ENCODE data around the gene PUM2.

PUM2 gene

DNA sequence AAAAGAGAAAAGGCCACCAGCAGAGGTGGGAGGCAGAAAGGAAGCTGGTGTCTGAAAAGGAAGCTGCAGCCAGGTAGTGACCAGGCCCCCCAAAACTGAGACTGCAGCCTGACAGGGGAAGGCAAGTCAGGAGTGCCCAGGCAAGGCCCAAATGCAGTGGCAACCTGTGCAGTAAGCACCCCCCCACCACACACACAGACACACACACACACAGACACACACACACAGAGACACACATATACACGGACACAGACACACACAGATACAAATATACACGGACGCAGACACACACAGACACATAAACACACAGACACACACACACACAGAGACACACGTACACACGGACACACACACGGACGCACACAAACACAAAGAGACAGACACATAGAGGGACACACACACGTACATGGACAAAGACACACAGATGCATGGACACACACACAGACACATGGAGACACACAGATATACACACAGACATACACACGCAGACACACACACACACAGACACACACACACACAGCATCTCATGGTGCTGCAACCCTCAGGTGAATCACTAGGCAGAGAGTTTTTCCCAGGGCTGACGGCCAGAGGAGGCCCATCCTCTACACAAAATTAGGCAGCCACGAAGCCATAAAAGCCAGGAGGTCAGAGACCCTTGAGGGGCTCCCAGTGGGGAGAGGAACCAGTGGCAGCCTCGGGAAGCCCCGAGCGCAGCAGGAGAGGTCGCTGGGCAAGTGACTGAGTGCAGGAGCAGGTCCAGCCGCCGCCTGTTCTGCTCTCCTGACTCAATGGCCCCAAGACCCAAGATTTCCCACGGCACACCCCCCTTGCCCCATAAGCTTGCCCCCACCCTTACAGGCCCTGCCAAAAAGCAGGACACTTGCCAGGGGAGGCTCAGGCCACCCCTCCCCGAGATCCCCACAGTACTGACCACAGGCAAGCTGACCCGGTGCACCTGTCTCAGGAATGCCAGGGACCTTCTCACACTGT lies 132.0 kb downstream of the PUM2 start:
- DNase-seq (ENCODE audit: low read depth in 2 of 2): no peak

DNA sequence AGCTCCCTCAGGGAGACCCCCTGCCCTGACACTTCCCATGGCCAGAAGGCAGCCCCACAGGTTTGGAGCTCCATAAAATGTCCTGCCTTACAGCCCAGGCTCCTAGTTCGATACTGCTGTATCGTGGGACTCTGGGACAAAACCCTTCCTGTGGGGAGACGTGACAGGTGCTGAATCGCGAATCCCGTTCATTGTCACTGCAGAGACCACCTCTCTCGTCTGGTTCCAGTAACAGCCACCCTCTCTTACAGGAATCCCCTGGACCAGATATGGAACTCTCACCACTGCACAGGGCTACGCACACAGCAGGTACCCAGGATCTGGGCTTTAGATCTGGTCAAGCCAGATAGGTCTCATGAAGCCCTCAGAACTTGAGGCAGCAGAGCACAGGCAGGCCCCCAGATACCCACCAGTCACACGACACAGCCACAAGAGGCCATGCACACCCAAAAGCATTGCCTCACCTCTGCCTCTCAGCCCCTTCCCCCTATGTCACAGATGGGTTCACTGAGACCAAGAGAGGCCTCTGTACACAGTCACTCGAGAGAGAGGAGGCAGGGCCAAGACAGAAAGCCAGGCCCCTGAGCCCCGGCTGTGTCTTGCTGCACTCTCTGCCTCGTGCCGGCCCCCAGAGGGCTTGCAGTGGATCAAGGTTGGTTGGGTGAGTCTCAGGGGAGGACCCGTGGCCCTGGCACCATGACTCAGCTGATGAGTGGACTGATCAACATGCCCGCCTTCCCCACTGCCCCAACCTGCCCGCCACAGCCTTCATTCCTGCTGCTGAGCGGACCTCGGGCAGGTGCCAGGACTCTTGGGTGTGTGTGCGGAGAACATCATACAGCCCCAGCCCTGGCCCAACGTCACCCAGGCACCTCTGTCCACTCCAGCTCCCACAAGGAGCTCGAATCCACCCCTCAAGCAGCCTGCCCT lies 133.3 kb downstream of the PUM2 start:
- no peak for DNase-seq (ENCODE audit: low read depth in 2 of 2)

DNA sequence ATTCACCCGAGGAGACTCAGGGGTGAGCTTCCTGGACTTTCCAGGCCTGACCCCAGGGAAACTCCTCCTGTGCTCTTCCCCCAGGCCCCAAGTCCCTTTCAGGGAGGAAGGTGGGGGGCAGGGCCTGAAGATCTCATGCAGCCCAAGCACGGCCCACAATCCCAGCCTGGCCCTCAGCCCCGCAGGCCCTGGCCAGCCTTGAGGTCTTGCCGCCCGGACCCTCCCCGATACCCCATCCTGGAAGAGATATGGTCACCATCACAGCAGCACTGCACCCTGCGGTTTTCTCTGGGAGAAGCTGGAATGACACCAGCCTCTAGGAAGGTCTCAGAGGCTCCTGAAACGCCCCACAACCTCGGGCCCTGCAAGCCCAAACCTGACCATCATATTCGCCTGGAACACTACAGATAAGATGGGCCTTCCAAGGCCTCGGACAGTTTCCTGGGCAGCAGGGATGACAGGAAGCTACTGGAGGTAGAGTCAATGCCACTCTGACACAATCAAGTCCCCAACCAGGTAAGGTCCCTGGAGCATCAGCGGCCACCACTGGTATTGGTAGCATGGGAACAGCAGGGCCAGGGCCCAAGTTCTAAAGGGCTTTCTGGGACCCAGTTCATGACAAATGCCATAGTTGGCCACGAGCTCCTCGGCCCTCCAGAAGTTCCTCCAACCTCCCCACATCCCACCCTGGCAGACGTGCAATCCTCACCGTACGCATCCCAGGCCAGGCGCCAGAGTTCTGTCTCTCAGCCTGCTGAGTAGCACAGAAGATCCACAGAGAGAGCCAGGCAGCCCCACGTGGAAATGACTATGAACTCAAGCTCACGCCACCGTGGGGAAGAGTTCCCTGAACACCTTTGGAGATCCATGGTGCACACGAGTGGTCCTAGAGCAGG lies 134.3 kb downstream of the PUM2 start:
- DNase-seq (ENCODE audit: low read depth in 2 of 2): no peak

DNA sequence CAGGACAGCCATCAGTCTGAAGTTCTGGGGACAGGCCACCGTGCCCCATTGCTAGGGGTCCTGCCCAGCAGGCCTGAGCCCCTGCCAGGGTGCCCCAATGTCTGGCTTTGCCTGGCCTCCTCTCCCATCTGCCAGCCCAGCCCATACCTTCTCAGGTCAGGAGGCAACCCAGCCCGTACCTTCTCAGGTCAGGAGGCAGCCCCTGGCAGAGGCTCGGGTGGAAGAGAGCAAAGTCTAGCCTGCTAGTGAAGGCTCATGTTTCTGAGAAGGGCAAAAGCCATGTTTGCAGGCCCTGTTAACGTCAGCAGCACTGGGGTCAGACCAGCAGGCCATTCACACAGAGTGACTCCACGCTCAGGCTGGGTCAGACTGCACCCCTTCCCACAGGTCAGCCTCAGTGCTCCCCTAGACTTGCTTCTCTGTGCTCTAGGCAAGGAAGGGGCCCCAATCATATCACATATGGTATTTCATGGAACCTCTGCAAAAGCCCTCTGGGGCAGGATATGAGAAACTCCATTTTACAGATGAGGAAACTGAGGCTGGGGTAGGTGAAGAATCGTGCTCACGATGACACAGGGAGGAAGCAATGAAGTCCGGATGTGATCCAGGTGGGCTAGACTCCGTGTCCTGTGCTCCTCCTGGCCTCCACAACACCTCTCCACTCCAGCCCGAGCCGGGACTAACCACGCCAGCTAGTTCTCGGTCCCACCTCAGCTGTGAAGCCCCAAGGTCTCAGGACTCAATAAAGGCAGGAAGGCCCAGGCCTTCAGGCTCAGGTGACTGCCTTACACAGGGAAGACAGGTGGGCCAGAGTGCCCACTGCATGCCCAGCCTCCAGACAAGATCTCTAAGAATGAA lies 135.2 kb downstream of the PUM2 start:
- no peak for DNase-seq (ENCODE audit: low read depth in 2 of 2)

DNA sequence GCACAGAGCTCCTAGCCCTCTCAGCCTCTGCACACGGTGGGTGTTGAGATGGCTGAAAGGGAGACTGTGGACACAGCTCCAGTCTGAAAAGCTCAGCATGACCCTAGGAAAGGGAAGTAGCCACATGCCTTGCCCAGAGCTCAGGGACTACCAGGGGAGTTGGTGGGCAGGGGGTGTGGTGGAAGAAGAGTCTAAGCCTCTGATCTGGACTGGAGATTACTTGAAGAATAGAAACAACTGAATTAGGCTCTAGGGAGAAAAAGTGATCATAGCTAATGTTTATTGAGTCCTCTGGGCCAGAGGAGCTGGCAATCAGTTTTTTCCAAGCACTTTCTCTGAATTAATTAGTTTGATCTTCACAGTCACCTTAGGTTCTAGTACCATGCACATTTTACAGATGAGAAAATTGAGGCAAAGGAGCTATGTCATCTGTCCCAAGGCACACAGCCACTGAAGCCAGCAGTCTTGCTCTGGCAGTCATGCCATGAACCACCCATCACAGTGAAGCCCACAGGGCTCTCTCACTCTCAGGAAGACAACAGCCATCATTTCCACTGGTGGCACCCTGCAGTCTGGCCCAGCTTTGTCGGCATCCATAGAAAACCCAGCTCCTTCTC lies 136.0 kb downstream of the PUM2 start:
- DNase-seq (ENCODE audit: low read depth in 2 of 2): no peak

DNA sequence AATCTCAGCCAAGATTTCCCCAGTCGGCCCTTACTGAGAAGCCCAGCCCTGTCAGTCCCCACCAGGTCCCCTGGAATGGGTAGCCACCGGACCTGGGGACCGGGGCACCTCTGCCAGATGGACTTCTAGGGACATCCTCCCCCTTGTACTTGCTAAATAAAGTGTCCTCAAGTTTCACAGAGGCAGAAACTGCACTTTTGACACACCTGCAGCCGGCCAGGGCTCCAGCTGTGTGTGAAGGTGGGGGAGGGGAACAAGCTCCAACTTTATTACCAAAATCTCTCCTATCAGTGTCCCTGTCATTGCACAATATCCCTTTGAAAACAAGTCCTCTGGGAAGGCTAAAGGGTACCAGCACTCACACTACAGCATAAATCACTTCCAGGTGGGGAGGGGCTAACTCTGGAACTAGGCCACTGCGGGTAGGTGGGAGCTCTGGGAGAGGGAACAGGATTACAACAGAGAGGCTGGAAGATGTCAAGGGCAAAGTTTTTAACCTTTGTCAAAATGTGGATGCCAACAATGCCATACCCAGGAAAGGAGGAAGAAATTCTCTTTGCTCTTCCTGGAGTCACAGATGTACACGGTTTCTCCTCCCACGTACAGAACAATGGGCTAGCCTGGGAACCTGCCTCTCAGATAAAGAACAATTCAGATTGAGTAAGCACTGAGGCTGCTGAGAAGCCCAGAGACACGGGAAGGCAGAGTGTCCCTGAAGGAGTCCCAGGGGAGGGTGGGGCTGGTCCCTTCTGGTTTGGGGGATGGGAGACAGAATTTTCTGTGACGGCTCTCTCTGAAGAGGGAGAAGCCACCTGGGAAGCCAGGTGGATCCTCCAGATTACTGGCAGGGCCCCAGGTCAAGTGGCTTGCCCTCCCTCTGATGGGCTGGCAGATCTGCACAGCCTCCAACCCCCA lies 136.7 kb downstream of the PUM2 start:
- no peak for DNase-seq (ENCODE audit: low read depth in 2 of 2)

DNA sequence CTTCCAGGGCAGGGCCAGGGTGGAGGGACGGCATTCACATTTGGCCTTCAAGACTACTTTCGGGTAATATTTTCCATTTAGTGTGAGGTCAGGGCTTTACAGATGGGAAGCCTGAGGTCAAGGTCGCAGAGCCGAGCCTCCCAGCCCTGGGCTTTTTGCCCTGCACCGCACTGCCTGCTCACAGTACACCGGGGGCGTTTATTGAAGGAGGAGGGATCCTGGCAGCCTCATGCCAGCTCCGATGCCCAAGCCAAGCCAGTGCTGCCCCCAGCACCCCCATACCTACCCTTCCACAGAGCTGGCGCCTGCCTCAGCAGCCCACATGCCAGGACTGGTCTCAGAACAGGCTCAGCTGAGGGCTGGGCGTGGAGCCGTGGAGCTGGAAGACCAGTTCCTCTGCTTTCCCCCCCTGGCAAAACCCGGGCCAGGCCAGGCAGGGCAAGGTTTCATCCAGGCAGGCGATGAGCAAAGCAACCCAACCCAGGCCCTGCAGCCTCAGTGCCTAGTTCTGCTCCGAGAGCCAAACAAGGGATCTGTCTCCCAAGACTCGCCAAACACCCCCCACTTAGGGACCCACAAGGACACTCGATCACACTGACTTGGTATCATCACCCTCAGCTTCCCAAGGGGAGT lies 137.7 kb downstream of the PUM2 start:
- no peak for DNase-seq (ENCODE audit: low read depth in 2 of 2)

DNA sequence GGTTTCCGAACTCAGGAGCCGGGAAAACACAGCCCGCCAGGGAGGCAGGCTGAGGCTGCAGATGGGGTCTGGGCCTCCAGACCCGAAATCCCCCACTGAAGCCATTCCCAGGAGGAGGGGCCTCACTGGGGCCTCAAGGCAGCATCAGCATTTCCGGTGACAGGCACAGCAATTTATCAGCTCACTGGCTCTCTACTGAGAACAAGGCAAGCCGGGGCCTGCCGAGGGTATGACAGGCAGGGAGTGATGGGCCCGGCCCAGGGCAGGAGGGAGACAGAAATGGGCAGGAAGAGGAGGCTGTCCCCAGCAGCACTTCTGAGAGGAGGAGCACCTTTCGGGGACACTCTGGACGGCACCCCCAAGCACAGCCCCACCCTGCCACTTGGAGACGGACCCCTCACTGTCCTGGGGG lies 138.2 kb downstream of the PUM2 start:
- no peak for DNase-seq (ENCODE audit: low read depth in 2 of 2)

DNA sequence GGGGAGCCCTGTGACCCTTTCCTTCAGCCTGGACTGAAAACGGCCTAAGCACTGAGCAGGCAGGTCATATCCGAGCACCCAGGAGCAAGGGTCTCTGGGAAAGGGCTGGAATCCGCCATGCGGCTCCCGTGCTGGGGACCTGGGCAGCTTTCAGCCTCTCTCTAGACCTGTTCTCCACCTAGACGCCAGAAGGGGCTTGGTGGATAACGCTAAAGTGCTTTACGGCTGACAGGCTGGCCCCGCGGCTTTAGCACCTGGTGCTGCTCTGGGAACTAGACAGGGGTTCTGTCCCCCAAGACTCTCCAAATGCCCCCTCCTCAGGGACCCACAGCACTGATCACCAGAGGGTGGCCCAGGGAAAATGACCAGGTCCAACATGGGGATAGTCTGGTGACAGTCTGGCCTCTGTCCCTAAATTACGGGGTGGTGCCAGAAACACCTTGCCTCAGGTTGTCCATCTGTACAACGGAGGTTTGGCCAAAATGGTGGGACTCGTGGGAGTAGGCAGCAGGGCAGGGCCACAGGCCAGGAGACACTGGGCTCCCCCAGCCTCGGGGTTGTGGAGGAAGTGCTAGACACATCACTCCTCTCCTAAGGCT lies 138.7 kb downstream of the PUM2 start:
- no peak for DNase-seq (ENCODE audit: low read depth in 2 of 2)

DNA sequence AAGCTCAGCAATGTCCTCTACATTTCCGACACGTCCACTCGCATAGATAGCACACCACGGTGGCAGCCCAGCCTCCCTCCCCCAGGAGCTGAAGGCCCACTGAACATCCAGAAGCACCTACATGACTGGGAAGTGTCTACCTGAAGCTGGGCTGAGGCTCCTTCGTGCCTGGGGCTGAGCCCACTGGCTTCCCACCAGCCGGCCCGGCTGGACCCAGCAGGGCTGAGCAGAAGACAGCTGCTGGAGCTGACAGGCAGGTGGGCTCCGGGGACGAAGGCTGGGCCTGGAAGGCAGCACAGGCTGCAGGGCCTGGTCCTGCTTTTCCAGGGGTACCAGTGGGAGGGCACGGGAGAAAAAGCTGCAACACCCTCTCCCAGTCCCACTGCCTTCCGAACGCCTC lies 139.2 kb downstream of the PUM2 start:
- no peak for DNase-seq (ENCODE audit: low read depth in 2 of 2)

DNA sequence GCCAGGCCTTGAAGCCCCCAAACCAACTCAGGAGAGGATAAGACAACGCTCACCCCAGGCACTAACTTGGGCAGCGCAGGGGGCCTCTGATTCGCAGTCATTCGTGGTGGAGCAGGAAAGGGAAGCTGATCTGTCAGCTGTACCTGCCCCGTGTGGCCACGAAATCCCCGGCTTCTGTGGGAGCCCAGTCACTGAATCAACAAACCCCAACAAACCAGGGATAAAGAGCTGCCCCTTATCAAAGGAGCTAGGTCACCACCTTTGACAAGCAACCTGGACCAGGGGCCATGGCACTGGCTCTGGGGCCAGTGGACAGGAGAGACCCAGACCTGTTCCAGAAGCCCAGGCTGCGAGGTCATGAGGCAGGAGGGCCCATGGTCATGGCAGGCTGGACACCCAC lies 140.2 kb downstream of the PUM2 start:
- DNase-seq (ENCODE audit: low read depth in 2 of 2): no peak

DNA sequence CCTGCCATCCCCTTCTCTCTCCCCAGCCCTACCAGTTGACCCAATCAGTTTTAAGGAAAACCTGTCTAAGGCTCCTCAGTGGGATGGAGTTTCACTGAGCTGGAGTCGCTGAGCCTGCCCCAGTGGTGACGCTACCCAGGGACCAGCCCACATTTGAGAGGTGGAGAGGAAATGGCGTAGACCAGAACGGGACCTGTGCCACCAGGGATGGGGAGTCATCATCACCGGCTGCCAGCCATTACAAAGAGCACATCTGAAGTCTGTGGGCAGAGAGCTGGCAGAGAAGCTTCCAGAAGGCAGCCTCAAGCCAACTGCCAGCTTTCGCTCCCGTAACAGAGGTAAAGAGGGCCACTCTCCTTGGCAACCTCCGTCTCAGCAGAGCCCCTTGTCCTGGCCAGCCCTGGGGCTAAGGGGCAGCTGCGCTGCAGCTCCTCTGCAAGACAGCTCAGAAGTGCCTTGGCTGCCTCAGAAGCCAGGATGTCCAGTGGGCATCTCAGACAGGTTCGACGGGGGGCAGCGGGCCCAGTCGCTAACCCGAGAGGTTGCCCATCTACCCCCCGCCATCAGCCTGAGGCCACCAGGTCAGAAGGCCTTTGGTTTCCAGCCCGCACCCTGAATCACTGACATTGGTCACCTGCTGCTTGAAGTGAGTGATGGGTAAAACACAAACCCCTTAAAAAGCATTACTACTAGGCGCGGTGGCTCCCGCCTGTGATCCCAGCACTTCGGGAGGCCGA lies 141.1 kb downstream of the PUM2 start:
- DNase-seq (ENCODE audit: low read depth in 2 of 2): no peak

DNA sequence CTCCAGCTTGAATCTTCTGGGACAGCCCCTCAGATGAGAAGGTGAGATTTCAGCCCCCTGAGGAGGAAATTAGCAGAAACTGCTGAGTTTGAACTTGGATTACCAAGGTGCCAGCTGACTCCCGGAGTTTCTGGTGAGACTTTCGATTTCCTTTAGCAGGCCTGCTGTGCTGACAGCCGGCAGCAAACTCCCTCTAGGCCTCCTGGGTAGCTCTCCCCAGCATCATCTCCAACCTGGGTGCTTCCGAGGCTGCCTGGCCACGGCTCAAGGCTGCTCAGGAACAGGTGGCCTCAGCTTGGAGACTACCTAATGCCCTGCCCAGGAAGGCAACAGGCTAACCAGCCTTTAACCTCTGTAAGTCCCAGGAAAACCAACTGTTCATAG lies 142.2 kb downstream of the PUM2 start:
- DNase-seq (ENCODE audit: low read depth in 2 of 2): no peak

DNA sequence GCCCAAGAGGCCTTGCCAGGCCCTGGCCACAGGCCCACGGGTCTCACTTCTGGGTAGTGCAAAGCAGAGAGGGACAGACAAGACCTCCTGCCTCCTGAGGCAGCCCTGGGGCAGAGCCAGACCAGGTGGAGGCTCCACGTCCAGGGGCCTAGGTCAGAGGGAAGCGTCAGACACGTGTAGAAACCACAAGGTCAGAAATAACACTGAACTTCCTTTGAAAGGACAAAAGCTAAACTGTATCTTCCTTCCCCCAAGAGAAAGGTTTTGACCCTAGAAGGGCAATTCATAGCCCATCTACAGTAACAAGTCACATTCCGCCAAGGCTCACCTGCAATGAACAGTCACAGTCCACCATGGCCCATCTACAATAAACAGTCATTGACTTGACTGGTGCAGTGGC lies 143.6 kb downstream of the PUM2 start:
- no peak for DNase-seq (ENCODE audit: low read depth in 2 of 2)

DNA sequence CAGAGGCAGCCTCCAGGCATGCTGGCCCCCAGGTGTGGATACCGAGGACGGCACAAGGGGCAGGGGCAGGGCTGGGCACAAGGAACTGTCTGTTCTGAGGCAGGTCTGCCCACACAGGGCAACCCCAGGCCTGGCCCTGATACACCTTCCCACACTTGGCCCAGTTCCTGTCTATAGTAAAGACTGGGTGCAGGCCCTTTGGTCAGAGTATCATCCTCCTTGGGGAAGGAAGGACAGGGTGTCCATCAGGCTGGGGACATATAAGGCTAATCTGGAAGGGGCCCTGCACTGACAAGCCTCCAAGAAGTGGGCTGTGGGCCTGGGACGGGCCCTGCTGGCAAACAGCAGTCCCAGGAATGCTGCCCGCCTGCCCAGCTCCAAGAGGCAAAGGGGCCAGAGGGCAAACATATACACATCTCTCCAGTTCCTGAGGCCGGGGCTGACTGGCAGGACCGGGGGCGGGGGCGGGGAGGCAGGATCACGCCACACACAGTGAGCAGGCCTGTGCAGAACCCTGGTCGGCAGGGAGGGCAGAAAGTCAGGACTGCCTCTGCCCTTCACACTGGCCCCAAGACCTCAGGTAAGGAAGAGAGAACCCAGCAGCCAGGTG lies 144.6 kb downstream of the PUM2 start:
- DNase-seq (ENCODE audit: low read depth in 2 of 2): no peak

DNA sequence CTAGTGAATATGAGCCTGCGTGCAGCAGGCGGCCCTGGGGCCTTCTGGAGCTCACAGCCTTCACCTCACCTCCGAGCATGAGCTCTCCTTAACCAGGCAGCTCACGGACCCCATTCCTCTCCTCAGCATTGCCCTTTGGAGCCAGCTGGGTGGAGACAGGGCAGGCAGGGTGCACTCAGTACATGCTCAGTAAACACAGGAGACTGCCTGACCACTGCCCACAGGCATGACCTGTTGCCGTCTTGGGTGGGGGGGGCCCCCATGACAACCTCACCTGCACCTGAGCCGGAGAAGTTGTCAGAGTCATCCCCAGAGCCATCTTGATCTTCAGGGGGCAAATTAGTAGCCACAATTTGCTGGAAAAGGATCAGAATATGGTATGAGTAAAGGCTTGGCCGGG lies 145.6 kb downstream of the PUM2 start:
- DNase-seq (ENCODE audit: low read depth in 2 of 2): no peak

All from stimulated activated CD4-positive, alpha-beta T cell treated with anti-CD3 and anti-CD28 coated beads, Interleukin-1b, Interleukin-23, amount 100 ng/mL, for 1 hour (primary cell).